Measurements from ENCODE around the gene ADSS1.

GRCh38 chr14:104785708-104786080 lies 61.7 kb downstream of the ADSS1 start:
- TF ChIP-seq NFIC (IDR thresholded peaks at IDR 0.05) (no peak), EP300 (IDR thresholded peaks at IDR 0.05; ENCODE audit: borderline replicate concordance) (no peak), FOXM1 (IDR thresholded peaks at IDR 0.05; ENCODE audit: borderline replicate concordance, low read depth) (no peak), RAD21 (IDR thresholded peaks at IDR 0.05; ENCODE audit: low read depth) (no peak), CEBPB (IDR thresholded peaks at IDR 0.05) (no peak)
